WERI-Rb-1 (cell line): ENCODE measurements around the gene CGREF1.

ENCODE experiments used
- DNase-seq: peaks from one replicate; pipeline ENCODE4 v3.0.0-alpha.2; 2020
- H3K27ac ChIP-seq: fragments of 250-450 bp; sonication (Bioruptor Pico); 2 replicates; pipeline ENCODE4 v1.5.1; 2020; ENCODE audit warnings: mild to moderate bottlenecking, moderate library complexity
- H3K27me3 ChIP-seq: fragments of 250-450 bp; sonication (Bioruptor Pico); 2 replicates; pipeline ENCODE4 v1.5.1; 2021; ENCODE audit warnings: mild to moderate bottlenecking, low read depth, moderate library complexity; ENCODE audit not compliant: insufficient read depth, severe bottlenecking
- H3K36me3 ChIP-seq: fragments of 250-450 bp; sonication (Bioruptor Pico); 2 replicates; pipeline ENCODE4 v1.5.1; 2020; ENCODE audit warnings: mild to moderate bottlenecking, moderate library complexity
- H3K4me3 ChIP-seq: 2 replicates; pipeline ENCODE4 v1.5.1; 2011; ENCODE audit warnings: low read depth, mild to moderate bottlenecking, control low read depth, low read length
- H3K9me3 ChIP-seq: fragments of 250-450 bp; sonication (Bioruptor Pico); 2 replicates; pipeline ENCODE4 v1.5.1; 2021; ENCODE audit warnings: mild to moderate bottlenecking, moderate library complexity; ENCODE audit not compliant: severe bottlenecking
- CTCF ChIP-seq: IDR thresholded peaks from 2 replicates; pipeline ENCODE4 v1.5.1; 2011; ENCODE audit warnings: low read depth, mild to moderate bottlenecking, control low read depth, inconsistent platforms, low read length

CGREF1 gene

GRCh38 chr2:27143285-27143684, 24.4 kb upstream of the CGREF1 start:
- TF ChIP-seq CTCF, result no peak
- Histone ChIP-seq H3K27ac (no peak overlapping the region), H3K9me3 (peaks cover 7% of the 10 kb centered on the region), H3K4me3 (no peak overlapping the region), H3K27me3 (no peaks in the 10 kb centered on the region), H3K36me3 (no peaks in the 10 kb centered on the region)
- DNase-seq, result no peak

GRCh38 chr2:27139310-27139709, 20.4 kb upstream of the CGREF1 start, which contains the start of gene PRR30:
PRR30 (minus strand) TSS chr2:27139410; CDS start chr2:27138329, 1,081 bp downstream.
- no peak within 1 kb of the TSS for H3K27ac ChIP-seq
- DNase-seq, result no peak
- no peak within 1 kb of the TSS for H3K4me3 ChIP-seq
- H3K36me3 ChIP-seq, result no peaks in the 10 kb centered on the region
- peaks cover 7% of the 10 kb centered on the region for H3K9me3 ChIP-seq
- H3K27me3 ChIP-seq, result no peaks in the 10 kb centered on the region
- no peak for TF ChIP-seq CTCF

DNA sequence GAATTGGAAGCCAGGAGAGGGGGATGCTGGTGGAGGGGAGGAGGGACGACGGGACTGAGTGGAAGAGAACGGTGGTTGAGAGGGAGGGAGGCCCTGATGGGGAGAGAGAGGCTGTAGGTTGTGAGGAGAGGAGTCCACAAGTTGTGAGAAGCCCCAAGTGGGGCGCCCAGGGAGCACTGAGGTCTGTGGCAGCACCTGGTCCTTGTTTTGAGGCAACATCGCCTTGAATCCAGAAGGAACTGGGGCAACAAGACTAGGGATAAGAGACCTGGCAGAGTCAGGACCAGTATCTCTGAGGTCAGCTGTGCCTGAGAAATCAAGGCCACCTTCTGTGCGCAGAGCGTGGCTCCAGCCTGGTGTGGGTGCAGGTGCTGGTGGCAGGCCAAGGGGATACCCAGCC, 19.2 kb upstream of the CGREF1 start:
- Histone ChIP-seq H3K27me3 (no peaks in the 10 kb centered on the region), H3K27ac (no peak overlapping the region), H3K4me3 (no peak overlapping the region), H3K36me3 (no peaks in the 10 kb centered on the region; the same call in 1 of the 2 replicates), H3K9me3 (peaks cover 6% of the 10 kb centered on the region)
- no peak for DNase-seq
- no peak for TF ChIP-seq CTCF

- DNase-seq, result no peak
- peaks cover 3% of the 10 kb centered on the region for H3K36me3 ChIP-seq
- H3K9me3 ChIP-seq, result no peaks in the 10 kb centered on the region
- no peaks in the 10 kb centered on the region for H3K27me3 ChIP-seq
- no peak for TF ChIP-seq CTCF
- no peak overlapping the region for H3K4me3 ChIP-seq
- H3K27ac ChIP-seq, result no peak overlapping the region
Measured at GRCh38 chr2:27137322-27137935, 18.5 kb upstream of the CGREF1 start.

DNA sequence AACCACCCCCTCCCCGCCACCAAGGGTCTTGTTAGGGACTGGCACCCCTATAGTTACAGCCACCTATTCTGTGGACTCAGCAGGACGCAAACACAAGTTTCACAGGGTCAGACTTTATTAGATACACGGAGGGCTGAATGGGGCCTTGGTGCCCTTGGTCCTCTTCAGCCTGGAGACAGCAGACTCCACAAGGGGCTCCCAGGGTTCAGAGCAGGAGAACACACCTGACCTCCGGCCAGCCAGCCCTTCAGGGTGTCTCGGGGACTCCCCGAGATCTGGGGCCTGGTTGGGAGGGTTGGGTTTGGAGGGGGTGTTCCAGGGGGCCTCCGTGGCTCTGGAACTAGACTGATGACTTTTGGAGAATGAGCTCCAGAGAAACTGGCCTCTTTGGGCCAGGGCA, 17.8 kb upstream of the CGREF1 start:
- DNase-seq, result no peak
- Histone ChIP-seq H3K27me3 (no peaks in the 10 kb centered on the region), H3K9me3 (no peaks in the 10 kb centered on the region), H3K27ac (no peak overlapping the region), H3K4me3 (no peak overlapping the region), H3K36me3 (peaks cover 10% of the 10 kb centered on the region)
- no peak for TF ChIP-seq CTCF

- no peak for DNase-seq
- H3K27ac ChIP-seq, result no peak overlapping the region
- peaks cover 22% of the 10 kb centered on the region for H3K36me3 ChIP-seq
- TF ChIP-seq CTCF, result no peak
- no peak overlapping the region for H3K4me3 ChIP-seq
- H3K9me3 ChIP-seq, result no peaks in the 10 kb centered on the region
- no peaks in the 10 kb centered on the region for H3K27me3 ChIP-seq
Measured at GRCh38 chr2:27135478-27135955, 16.6 kb upstream of the CGREF1 start.
